WTC11 (cell line): ENCODE measurements around the gene SERGEF. TPM values are rescaled to one million over a fixed set of nuclear protein-coding genes. Genes with fewer than 3 reads are reported as not detected.
A peak's percentile ranks its signal among the peaks of the same experiment; 100 is the strongest.

ENCODE experiments used
- ATAC-seq: fragments of 200-7000 bp; cut with Tn5 transposase; 2 replicates; pipeline ENCODE4 v1.10.0; 2021; ENCODE audit warnings: mild to moderate bottlenecking, moderate library complexity
- CTCF ChIA-PET: fragments of 300-600 bp; sonication (Branson Sonifier 250); formaldehyde crosslinking; loops from one replicate; lab custom pipeline; 2021; ENCODE audit warnings: antibody characterized with exemption; lab: Charles Lee
- POLR2A ChIA-PET: fragments of 350-600 bp; sonication (Branson Sonifier 250); formaldehyde crosslinking; loops from one replicate; lab custom pipeline; 2021; ENCODE audit warnings: antibody characterized with exemption; lab: Charles Lee
- DNase-seq: peaks from one replicate; pipeline ENCODE4 v3.0.0; 2021; ENCODE audit warnings: low spot score
- H3K27ac Mint-ChIP-seq: 2 replicates; pipeline ENCODE4 v1.8.0; 2021; ENCODE audit warnings: mixed read lengths
- H3K27me3 Mint-ChIP-seq: 2 replicates; pipeline ENCODE4 v1.8.0; 2021; ENCODE audit warnings: low read depth, mild to moderate bottlenecking, moderate library complexity, mixed read lengths
- H3K36me3 Mint-ChIP-seq: 2 replicates; pipeline ENCODE4 v1.8.0; 2021; ENCODE audit warnings: mixed read lengths
- H3K4me1 Mint-ChIP-seq: 2 replicates; pipeline ENCODE4 v1.8.0; 2022; ENCODE audit warnings: mixed read lengths
- H3K4me3 Mint-ChIP-seq: 2 replicates; pipeline ENCODE4 v1.8.0; 2021; ENCODE audit warnings: mild to moderate bottlenecking, moderate library complexity, mixed read lengths
- H3K9me3 Mint-ChIP-seq: 2 replicates; pipeline ENCODE4 v1.8.0; 2021; ENCODE audit warnings: mixed read lengths
- ATF1 ChIP-seq: sonication (generic); formaldehyde crosslinking; IDR thresholded peaks from 2 replicates; pipeline ENCODE4 v1.8.1; 2023; ENCODE audit warnings: mild to moderate bottlenecking, moderate library complexity, missing genetic modification reagents
- GTF2I ChIP-seq: fragments of 250-450 bp; sonication (Bioruptor Pico); conservative IDR thresholded peaks from 2 replicates; pipeline ENCODE4 v1.4.0; 2021; ENCODE audit warnings: mild to moderate bottlenecking
- HMGA2 ChIP-seq: fragments of 250-450 bp; sonication (Bioruptor Pico); IDR thresholded peaks from 2 replicates; pipeline ENCODE4 v1.4.0; 2021; ENCODE audit warnings: mild to moderate bottlenecking, moderate library complexity
- JUN ChIP-seq: sonication (generic); formaldehyde crosslinking; IDR thresholded peaks from 2 replicates; pipeline ENCODE4 v1.8.0; 2023; ENCODE audit warnings: mild to moderate bottlenecking, missing genetic modification reagents
- NFE2L1 ChIP-seq: sonication (generic); formaldehyde crosslinking; IDR thresholded peaks from 2 replicates; pipeline ENCODE4 v1.8.1; 2023; ENCODE audit warnings: missing genetic modification reagents
- NR2C2 ChIP-seq: sonication (generic); formaldehyde crosslinking; IDR thresholded peaks from 2 replicates; pipeline ENCODE4 v1.8.0; 2022; ENCODE audit warnings: mild to moderate bottlenecking, missing genetic modification reagents
- NR3C1 ChIP-seq: sonication (generic); formaldehyde crosslinking; conservative IDR thresholded peaks from 2 replicates; pipeline ENCODE4 v1.8.1; 2023; ENCODE audit warnings: low read depth, mild to moderate bottlenecking, missing genetic modification reagents
- ZNF121 ChIP-seq: sonication (generic); formaldehyde crosslinking; IDR thresholded peaks from 2 replicates; pipeline ENCODE4 v1.8.0; 2023; ENCODE audit warnings: missing genetic modification reagents
- ZNF317 ChIP-seq: sonication (generic); formaldehyde crosslinking; IDR thresholded peaks from 2 replicates; pipeline ENCODE4 v1.8.1; 2023; ENCODE audit warnings: low read depth, mild to moderate bottlenecking, moderate library complexity, missing genetic modification reagents, borderline replicate concordance
- total RNA-seq: library from RNA; stranded (reverse); gene quantifications from 3 replicates; pipeline ENCODE4 v1.2.3, GENCODE V29; 2021
- TF ChIP-seq, protein P1 (sequence below): sonication (generic); formaldehyde crosslinking; IDR thresholded peaks from 2 replicates; pipeline ENCODE4 v1.8.1; 2023; ENCODE audit warnings: mild to moderate bottlenecking, missing genetic modification reagents, moderate library complexity
- TF ChIP-seq, protein P2 (sequence below): sonication (generic); formaldehyde crosslinking; IDR thresholded peaks from 2 replicates; pipeline ENCODE4 v1.8.1; 2022; ENCODE audit warnings: mild to moderate bottlenecking, moderate library complexity, missing genetic modification reagents
- TF ChIP-seq, protein P3 (sequence below): fragments of 250-450 bp; sonication (Bioruptor Pico); IDR thresholded peaks from 2 replicates; pipeline ENCODE4 v2.1.2; 2022; ENCODE audit warnings: mild to moderate bottlenecking, moderate library complexity
- TF ChIP-seq, protein P4 (sequence below): fragments of 250-450 bp; sonication (Bioruptor Pico); IDR thresholded peaks from 2 replicates; pipeline ENCODE4 v1.9.0; 2021; ENCODE audit warnings: mild to moderate bottlenecking, borderline replicate concordance

Gene SERGEF
- total RNA-seq, 1 experiment from 2014 or later: 35.5 TPM

DNA sequence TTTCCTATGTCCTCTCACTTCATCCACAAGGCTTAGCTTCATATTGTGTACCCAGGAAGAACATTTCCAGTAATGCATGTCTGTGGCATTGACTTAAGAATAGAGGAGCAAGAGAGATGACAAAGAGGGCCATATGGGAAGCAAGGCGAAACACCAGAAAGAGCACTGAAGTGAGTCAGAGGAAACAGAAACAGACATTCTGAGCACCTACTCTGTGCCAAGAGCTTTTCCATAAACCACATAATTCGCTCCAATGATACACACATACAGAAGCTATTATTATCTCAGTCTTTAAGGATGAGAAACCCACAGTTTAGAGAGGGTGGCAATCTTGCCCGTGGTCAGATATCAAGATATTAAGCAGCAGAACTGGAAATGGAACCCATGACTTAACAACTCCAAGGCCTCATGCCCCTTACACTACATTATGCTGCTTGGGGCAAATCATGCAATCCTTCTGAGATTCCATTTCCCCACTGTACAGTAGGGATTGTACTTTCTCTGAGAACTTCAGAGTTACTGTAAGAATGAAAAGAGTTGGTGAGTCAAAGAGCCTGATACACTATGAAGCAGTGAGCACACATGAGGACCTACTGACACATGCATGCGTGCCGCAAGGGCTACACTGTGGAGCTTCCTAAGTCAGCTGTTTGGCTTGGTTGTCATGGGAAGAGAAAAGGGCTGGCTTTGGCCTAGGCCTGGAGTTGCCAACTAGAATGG lies 151.7 kb downstream of the SERGEF start:
- CTCF ChIA-PET: interaction anchor here (1.0 to 1.8 kb wide), 2 partner anchors 118 to 130 kb away, joined by 3 to 5 read pairs; no protein-coding TSS in a partner anchor
- ATAC-seq: no peak

DNA sequence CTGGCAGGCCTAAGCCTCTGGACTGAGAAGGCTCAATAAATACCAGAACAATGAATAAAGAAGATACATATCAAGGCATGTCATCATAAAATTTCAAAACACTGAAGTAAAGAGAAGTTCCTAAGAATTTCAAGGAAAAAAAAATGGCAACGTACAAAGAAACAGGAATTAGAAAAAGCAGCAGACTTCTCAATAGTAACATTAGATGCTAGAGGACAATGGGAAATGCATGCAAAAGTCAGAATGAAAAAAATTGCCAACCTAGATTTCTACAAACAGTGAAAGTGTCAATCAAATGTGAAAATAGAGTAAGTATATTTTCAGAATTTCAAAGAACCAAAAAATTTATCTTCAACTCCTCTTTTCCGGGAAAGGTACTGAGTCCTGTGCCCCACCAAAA lies 153.3 kb downstream of the SERGEF start:
- Mint-ChIP-seq H3K27me3 (no peaks in the 10 kb centered on the region), H3K4me3 (no peak overlapping the region), H3K27ac (no peak overlapping the region), H3K9me3 (peaks cover 5% of the 10 kb centered on the region; the same call in 1 of the 2 replicates), H3K36me3 (no peaks in the 10 kb centered on the region), H3K4me1 (peaks cover 17% of the 10 kb centered on the region)
- TF ChIP-seq ZNF317 (CRISPR knock-in tag) (peak; percentile 50; the same call in 1 of the 2 replicates), JUN (no peak)
- TF ChIP-seq, protein P1, sequence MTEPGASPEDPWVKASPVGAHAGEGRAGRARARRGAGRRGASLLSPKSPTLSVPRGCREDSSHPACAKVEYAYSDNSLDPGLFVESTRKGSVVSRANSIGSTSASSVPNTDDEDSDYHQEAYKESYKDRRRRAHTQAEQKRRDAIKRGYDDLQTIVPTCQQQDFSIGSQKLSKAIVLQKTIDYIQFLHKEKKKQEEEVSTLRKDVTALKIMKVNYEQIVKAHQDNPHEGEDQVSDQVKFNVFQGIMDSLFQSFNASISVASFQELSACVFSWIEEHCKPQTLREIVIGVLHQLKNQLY (CRISPR knock-in tag): no peak
- ChIA-PET POLR2A (no interaction called here), CTCF (no interaction called here)
- no peak for ATAC-seq
- no peak for DNase-seq

More for the DNA sequence above, 151.7 kb downstream of the SERGEF start:
- Mint-ChIP-seq H3K9me3 (peaks cover 5% of the 10 kb centered on the region; the same call in 1 of the 2 replicates), H3K4me3 (no peak overlapping the region), H3K36me3 (no peaks in the 10 kb centered on the region), H3K27ac (no peak overlapping the region), H3K4me1 (peaks cover 17% of the 10 kb centered on the region), H3K27me3 (no peaks in the 10 kb centered on the region)
- TF ChIP-seq, protein P2, sequence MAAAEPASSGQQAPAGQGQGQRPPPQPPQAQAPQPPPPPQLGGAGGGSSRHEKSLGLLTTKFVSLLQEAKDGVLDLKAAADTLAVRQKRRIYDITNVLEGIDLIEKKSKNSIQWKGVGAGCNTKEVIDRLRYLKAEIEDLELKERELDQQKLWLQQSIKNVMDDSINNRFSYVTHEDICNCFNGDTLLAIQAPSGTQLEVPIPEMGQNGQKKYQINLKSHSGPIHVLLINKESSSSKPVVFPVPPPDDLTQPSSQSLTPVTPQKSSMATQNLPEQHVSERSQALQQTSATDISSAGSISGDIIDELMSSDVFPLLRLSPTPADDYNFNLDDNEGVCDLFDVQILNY (CRISPR knock-in tag): no peak
- TF ChIP-seq, protein P3, sequence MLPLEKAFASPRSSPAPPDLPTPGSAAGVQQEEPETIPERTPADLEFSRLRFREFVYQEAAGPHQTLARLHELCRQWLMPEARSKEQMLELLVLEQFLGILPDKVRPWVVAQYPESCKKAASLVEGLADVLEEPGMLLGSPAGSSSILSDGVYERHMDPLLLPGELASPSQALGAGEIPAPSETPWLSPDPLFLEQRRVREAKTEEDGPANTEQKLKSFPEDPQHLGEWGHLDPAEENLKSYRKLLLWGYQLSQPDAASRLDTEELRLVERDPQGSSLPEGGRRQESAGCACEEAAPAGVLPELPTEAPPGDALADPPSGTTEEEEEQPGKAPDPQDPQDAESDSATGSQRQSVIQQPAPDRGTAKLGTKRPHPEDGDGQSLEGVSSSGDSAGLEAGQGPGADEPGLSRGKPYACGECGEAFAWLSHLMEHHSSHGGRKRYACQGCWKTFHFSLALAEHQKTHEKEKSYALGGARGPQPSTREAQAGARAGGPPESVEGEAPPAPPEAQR: no peak
- TF ChIP-seq HMGA2 (CRISPR knock-in tag) (no peak), NR3C1 (CRISPR knock-in tag) (no peak), NFE2L1 (no peak), ZNF121 (CRISPR knock-in tag) (no peak), ATF1 (CRISPR knock-in tag) (no peak)
- TF ChIP-seq, protein P4, sequence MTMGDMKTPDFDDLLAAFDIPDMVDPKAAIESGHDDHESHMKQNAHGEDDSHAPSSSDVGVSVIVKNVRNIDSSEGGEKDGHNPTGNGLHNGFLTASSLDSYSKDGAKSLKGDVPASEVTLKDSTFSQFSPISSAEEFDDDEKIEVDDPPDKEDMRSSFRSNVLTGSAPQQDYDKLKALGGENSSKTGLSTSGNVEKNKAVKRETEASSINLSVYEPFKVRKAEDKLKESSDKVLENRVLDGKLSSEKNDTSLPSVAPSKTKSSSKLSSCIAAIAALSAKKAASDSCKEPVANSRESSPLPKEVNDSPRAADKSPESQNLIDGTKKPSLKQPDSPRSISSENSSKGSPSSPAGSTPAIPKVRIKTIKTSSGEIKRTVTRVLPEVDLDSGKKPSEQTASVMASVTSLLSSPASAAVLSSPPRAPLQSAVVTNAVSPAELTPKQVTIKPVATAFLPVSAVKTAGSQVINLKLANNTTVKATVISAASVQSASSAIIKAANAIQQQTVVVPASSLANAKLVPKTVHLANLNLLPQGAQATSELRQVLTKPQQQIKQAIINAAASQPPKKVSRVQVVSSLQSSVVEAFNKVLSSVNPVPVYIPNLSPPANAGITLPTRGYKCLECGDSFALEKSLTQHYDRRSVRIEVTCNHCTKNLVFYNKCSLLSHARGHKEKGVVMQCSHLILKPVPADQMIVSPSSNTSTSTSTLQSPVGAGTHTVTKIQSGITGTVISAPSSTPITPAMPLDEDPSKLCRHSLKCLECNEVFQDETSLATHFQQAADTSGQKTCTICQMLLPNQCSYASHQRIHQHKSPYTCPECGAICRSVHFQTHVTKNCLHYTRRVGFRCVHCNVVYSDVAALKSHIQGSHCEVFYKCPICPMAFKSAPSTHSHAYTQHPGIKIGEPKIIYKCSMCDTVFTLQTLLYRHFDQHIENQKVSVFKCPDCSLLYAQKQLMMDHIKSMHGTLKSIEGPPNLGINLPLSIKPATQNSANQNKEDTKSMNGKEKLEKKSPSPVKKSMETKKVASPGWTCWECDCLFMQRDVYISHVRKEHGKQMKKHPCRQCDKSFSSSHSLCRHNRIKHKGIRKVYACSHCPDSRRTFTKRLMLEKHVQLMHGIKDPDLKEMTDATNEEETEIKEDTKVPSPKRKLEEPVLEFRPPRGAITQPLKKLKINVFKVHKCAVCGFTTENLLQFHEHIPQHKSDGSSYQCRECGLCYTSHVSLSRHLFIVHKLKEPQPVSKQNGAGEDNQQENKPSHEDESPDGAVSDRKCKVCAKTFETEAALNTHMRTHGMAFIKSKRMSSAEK (CRISPR knock-in tag): no peak
- POLR2A ChIA-PET: no interaction called here
- DNase-seq: no peak

DNA sequence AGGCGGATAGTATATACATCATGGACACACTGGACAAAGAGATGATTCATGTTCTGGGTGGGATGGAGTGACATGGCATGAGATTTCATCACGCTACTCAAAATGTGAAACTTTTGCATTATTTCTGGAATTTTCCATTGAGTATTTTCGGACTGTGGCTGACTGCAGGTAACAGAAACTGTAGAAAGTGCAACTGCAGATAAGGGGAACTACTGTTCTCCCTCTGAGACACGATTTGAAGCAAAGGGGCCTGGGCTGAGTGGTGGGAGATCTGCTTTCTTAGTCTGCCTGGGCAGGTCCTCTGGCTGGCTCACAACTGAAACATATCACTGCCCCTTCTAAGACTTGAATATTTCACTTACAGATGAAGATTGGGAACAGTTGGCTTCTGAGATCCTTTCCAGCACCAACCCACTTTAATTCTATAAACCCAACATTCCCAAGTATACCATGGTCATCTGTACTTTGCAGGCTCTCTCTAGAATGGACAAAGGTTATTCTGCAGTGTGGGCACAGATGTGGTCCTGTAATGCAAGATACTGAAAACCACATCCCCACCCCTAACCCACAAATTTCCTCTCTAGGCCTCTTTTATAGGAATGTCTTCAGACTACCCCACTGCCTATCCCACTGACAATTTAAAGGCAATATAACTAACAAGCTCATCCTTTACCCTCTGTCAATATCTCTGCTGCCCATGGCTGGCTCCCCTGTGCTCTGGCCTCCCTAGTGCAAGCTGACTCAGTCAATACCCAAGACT lies 157.1 kb downstream of the SERGEF start:
- no peak overlapping the region for H3K4me3 Mint-ChIP-seq
- H3K4me1 Mint-ChIP-seq: no peaks in the 10 kb centered on the region
- peaks cover 5% of the 10 kb centered on the region; the same call in 1 of the 2 replicates for H3K9me3 Mint-ChIP-seq
- no peak overlapping the region for H3K27ac Mint-ChIP-seq
- no peaks in the 10 kb centered on the region for H3K27me3 Mint-ChIP-seq
- no peaks in the 10 kb centered on the region for H3K36me3 Mint-ChIP-seq
- ATAC-seq (no peak), DNase-seq (no peak)
- no peak for TF ChIP-seq NR2C2 (CRISPR knock-in tag)
- no peak for TF ChIP-seq GTF2I (CRISPR knock-in tag)
- CTCF ChIA-PET: interaction anchor here (1.1 kb wide), 1 partner anchor 9 kb away, joined by 4 read pairs; no protein-coding TSS in a partner anchor
- POLR2A ChIA-PET: no interaction called here
